H1 (cell line): Measurements from ENCODE around the gene CAD. TPM values are rescaled to one million over a fixed set of nuclear protein-coding genes. Genes with fewer than 3 reads are reported as not detected.

ENCODE experiments used
- CTCF ChIA-PET: fragments of 300-600 bp; sonication (Branson Sonifier 250); formaldehyde crosslinking; loops from one replicate; lab custom pipeline; 2021; ENCODE audit not compliant: partially characterized antibody; lab: Charles Lee
- POLR2A ChIA-PET: fragments of 300-600 bp; sonication (Branson Sonifier 250); formaldehyde crosslinking; loops from one replicate; lab custom pipeline; 2021; ENCODE audit warnings: inconsistent platforms; ENCODE audit not compliant: partially characterized antibody; lab: Charles Lee
- DNase-seq, 2 experiments: peaks; one replicate each; pipeline versions ENCODE4 v3.0.0 to v3.0.0-alpha.2; 2010 to 2022; ENCODE audit warnings: low spot score in 2 of 2, low read depth in 1 of 2, mixed read lengths in 1 of 2
- FAIRE-seq: peaks from 2 replicates; lab custom pipeline; 2011; peaks lifted over from hg19 to GRCh38; lab: Jason Lieb, UNC
- H2AFZ ChIP-seq: 2 replicates; pipeline ENCODE4 v1.8.1; 2012; ENCODE audit warnings: low read length, inconsistent platforms
- H2AK5ac ChIP-seq: 2 replicates; pipeline ENCODE4 v1.6.1; 2013; ENCODE audit warnings: low read depth, low read length
- H2BK120ac ChIP-seq: replicated peaks from 2 replicates; pipeline ENCODE3; 2013; ENCODE audit warnings: low read depth, low read length, inconsistent platforms
- H2BK12ac ChIP-seq: 2 replicates; pipeline ENCODE4 v1.6.1; 2013; ENCODE audit warnings: low read depth, low read length
- H2BK15ac ChIP-seq: 2 replicates; pipeline ENCODE4 v1.6.1; 2013; ENCODE audit warnings: low read length
- H2BK20ac ChIP-seq: 2 replicates; pipeline ENCODE4 v1.6.1; 2013; ENCODE audit warnings: low read length
- H2BK5ac ChIP-seq: 2 replicates; pipeline ENCODE4 v1.6.1; 2013; ENCODE audit warnings: low read depth, low read length
- H3K14ac ChIP-seq: 2 replicates; pipeline ENCODE4 v1.6.1; 2013; ENCODE audit warnings: inconsistent platforms; ENCODE audit not compliant: insufficient read length
- H3K18ac ChIP-seq: 2 replicates; pipeline ENCODE4 v1.6.1; 2013; ENCODE audit warnings: low read length; ENCODE audit errors: extremely low read depth
- H3K23ac ChIP-seq: 2 replicates; pipeline ENCODE4 v1.6.1; 2013; ENCODE audit warnings: inconsistent platforms; ENCODE audit not compliant: insufficient read length
- H3K23me2 ChIP-seq: 2 replicates; pipeline ENCODE4 v1.6.1; 2013; ENCODE audit warnings: low read depth, low read length
- H3K27ac ChIP-seq: 2 replicates; pipeline ENCODE4 v1.6.1; 2011; ENCODE audit warnings: low read depth, low read length, inconsistent platforms
- H3K27me3 ChIP-seq, 4 experiments: replicated peaks in 1 of 4; 1 replicate in 1 of 4; 2 replicates in 3 of 4; pipeline versions ENCODE4 v1.6.1 to v1.8.1; 2011 to 2013; ENCODE audit warnings: low read length in 3 of 4, mild to moderate bottlenecking in 3 of 4, inconsistent platforms in 2 of 4, mixed read lengths in 2 of 4, moderate library complexity in 1 of 4; ENCODE audit not compliant: control insufficient read depth in 3 of 4, insufficient read depth in 3 of 4; ENCODE audit errors: extremely low read depth in 1 of 4
- H3K36me3 ChIP-seq, 4 experiments: 2 replicates each; pipeline versions ENCODE4 v1.6.1 to v1.8.1; 2011 to 2013; ENCODE audit warnings: mild to moderate bottlenecking in 4 of 4, low read length in 3 of 4, moderate library complexity in 2 of 4, control low read depth in 1 of 4, inconsistent platforms in 1 of 4; ENCODE audit not compliant: insufficient read depth in 4 of 4, control insufficient read depth in 2 of 4
- H3K4ac ChIP-seq: replicated peaks from 2 replicates; pipeline ENCODE3; 2013; ENCODE audit warnings: low read length, low read depth, mixed read lengths, inconsistent platforms; ENCODE audit not compliant: insufficient read length
- H3K4me1 ChIP-seq, 4 experiments: replicated peaks in 1 of 4; 1 replicate in 1 of 4; 2 replicates in 3 of 4; pipeline versions ENCODE4 v1.6.1 to v1.8.1; 2011 to 2013; ENCODE audit warnings: low read length in 3 of 4, inconsistent platforms in 2 of 4, mixed read lengths in 1 of 4; ENCODE audit not compliant: insufficient read depth in 4 of 4, control insufficient read depth in 3 of 4
- H3K4me2 ChIP-seq, 2 experiments: 2 replicates each; pipeline versions ENCODE4 v1.6.1 to v1.8.1; 2011 to 2013; ENCODE audit warnings: low read depth in 2 of 2, low read length in 2 of 2, control low read depth in 1 of 2, inconsistent platforms in 1 of 2, mild to moderate bottlenecking in 1 of 2; ENCODE audit not compliant: insufficient read depth in 1 of 2
- H3K4me3 ChIP-seq, 4 experiments: fragments of 200-600, 300-600 bp in 1 of 4; sonication (generic), shearing (Covaris generic), sonication (Bioruptor Twin) in 1 of 4; 2 replicates each; pipeline versions ENCODE4 v1.5.1 to v1.8.1; 2011 to 2016; ENCODE audit warnings: low read length in 4 of 4, low read depth in 3 of 4, control low read depth in 2 of 4, inconsistent platforms in 2 of 4, mild to moderate bottlenecking in 2 of 4, mixed read lengths in 1 of 4, moderate library complexity in 1 of 4; ENCODE audit not compliant: insufficient read depth in 2 of 4; ENCODE audit errors: extremely low read depth in 1 of 4
- H3K56ac ChIP-seq: replicated peaks from 2 replicates; pipeline ENCODE3; 2013; ENCODE audit warnings: low read depth, mild to moderate bottlenecking, mixed read lengths, low read length, inconsistent platforms; ENCODE audit not compliant: insufficient read length
- H3K79me1 ChIP-seq: 2 replicates; pipeline ENCODE4 v1.6.1; 2013; ENCODE audit warnings: low read depth, low read length, control low read depth
- H3K79me2 ChIP-seq, 2 experiments: 2 replicates each; pipeline versions ENCODE4 v1.6.1 to v1.8.1; 2012 to 2013; ENCODE audit warnings: low read length in 2 of 2, mild to moderate bottlenecking in 2 of 2, inconsistent platforms in 1 of 2; ENCODE audit not compliant: insufficient read depth in 2 of 2, control insufficient read depth in 1 of 2
- H3K9ac ChIP-seq, 4 experiments: replicated peaks in 1 of 4; 1 replicate in 1 of 4; 2 replicates in 3 of 4; pipeline versions ENCODE4 v1.6.1 to v1.8.1; 2011 to 2013; ENCODE audit warnings: low read depth in 3 of 4, low read length in 3 of 4, control low read depth in 2 of 4, mild to moderate bottlenecking in 2 of 4, moderate library complexity in 2 of 4, inconsistent platforms in 1 of 4; ENCODE audit errors: extremely low read depth in 1 of 4
- H3K9me3 ChIP-seq, 2 experiments: 2 replicates each; pipeline versions ENCODE4 v1.6.1 to v1.8.1; 2012 to 2013; ENCODE audit warnings: mild to moderate bottlenecking in 2 of 2, moderate library complexity in 2 of 2, control low read depth in 1 of 2, inconsistent platforms in 1 of 2, low read depth in 1 of 2, low read length in 1 of 2, mixed read lengths in 1 of 2; ENCODE audit not compliant: insufficient read depth in 2 of 2
- H4K20me1 ChIP-seq, 2 experiments: replicated peaks in 1 of 2; 2 replicates each; pipeline versions ENCODE3 to v1.8.1; 2011 to 2013; ENCODE audit warnings: inconsistent platforms in 2 of 2, low read length in 2 of 2, mild to moderate bottlenecking in 1 of 2; ENCODE audit not compliant: insufficient read depth in 2 of 2, control insufficient read depth in 1 of 2
- H4K5ac ChIP-seq: 2 replicates; pipeline ENCODE4 v1.6.1; 2013; ENCODE audit warnings: low read length, low read depth, mixed read lengths, inconsistent platforms; ENCODE audit not compliant: insufficient read length
- H4K8ac ChIP-seq: 2 replicates; pipeline ENCODE4 v1.8.0; 2013; ENCODE audit warnings: mild to moderate bottlenecking, moderate library complexity, low read length, inconsistent platforms; ENCODE audit not compliant: insufficient read depth; ENCODE audit errors: extremely low read depth
- H4K91ac ChIP-seq: replicated peaks from 2 replicates; pipeline ENCODE3; 2013; ENCODE audit warnings: low read length, mixed read lengths, inconsistent platforms; ENCODE audit not compliant: insufficient read length
- ASH2L ChIP-seq: fragments of 200-600, 300-600 bp; sonication (generic); IDR thresholded peaks from one replicate; pipeline ENCODE4 v1.7.1; 2017; ENCODE audit warnings: low read length
- CBX8 ChIP-seq: fragments of 300-800, 300-1000 bp; sonication (generic); IDR thresholded peaks from 2 replicates; pipeline ENCODE4 v1.7.1; 2016; ENCODE audit warnings: low read depth, low read length, borderline replicate concordance
- CHD1 ChIP-seq: IDR thresholded peaks from 2 replicates; pipeline ENCODE4 v1.6.1; 2012; ENCODE audit warnings: low read depth, low read length, improper control_type of control experiment
- EGR1 ChIP-seq: IDR thresholded peaks from 2 replicates; pipeline ENCODE4 v1.6.1; 2011; ENCODE audit warnings: low read depth, low read length, borderline replicate concordance
- FOSL1 ChIP-seq: IDR thresholded peaks from 2 replicates; pipeline ENCODE4 v1.6.1; 2011; ENCODE audit warnings: mild to moderate bottlenecking, low read depth, low read length, moderate library complexity; ENCODE audit not compliant: insufficient read depth
- MAFK ChIP-seq: IDR thresholded peaks from 2 replicates; pipeline ENCODE4 v1.6.1; 2012; ENCODE audit warnings: low read depth, mild to moderate bottlenecking, improper control_type of control experiment, low read length
- PHF8 ChIP-seq: fragments of 200-600 bp; sonication (generic); conservative IDR thresholded peaks from 2 replicates; pipeline ENCODE4 v1.7.1; 2012; ENCODE audit warnings: low read depth, mild to moderate bottlenecking, inconsistent platforms, low read length, moderate library complexity
- POLR2A ChIP-seq, 2 experiments: IDR thresholded peaks; 1 replicate in 1 of 2; 2 replicates in 1 of 2; pipeline ENCODE4 v1.6.1; 2011; ENCODE audit warnings: low read depth in 2 of 2, low read length in 2 of 2, mild to moderate bottlenecking in 2 of 2; ENCODE audit errors: control extremely low read depth in 1 of 2
- SP2 ChIP-seq: IDR thresholded peaks from 2 replicates; pipeline ENCODE4 v1.6.1; 2012; ENCODE audit warnings: mild to moderate bottlenecking, low read length, inconsistent platforms
- TAF7 ChIP-seq: optimal IDR thresholded peaks from 2 replicates; pipeline ENCODE3; 2011; ENCODE audit warnings: low read depth, mild to moderate bottlenecking, inconsistent platforms, low read length, moderate library complexity, borderline replicate concordance
- YY1 ChIP-seq: IDR thresholded peaks from 2 replicates; pipeline ENCODE4 v1.6.1; 2011; ENCODE audit warnings: low read depth, mild to moderate bottlenecking, low read length
- WGBS, 2 experiments: shearing (Covaris generic) in 1 of 2; methylation state at CpG; one replicate each; pipeline versions ENCODE4 v1.1.6 to v1.1.7; 2013 to 2015; ENCODE audit warnings: low lambda C conversion rate in 2 of 2, mixed read lengths in 2 of 2, inconsistent platforms in 1 of 2, low coverage in 1 of 2, missing lambda C conversion rate in 1 of 2; ENCODE audit not compliant: insufficient replicate concordance in 2 of 2, insufficient coverage in 1 of 2, insufficient read length in 1 of 2; ENCODE audit errors: extremely low coverage in 1 of 2, missing lambda C conversion rate in 1 of 2; 5-methylcytosine and 5-hydroxymethylcytosine counted together
- polyA plus RNA-seq, 7 experiments: library from polyadenylated mRNA; depleted of rRNA in 3 of 7; stranded (reverse) in 5 of 7; unstranded in 2 of 7; fragments of >200 nt in 5 of 7; fragments of 200-250 nt in 2 of 7; gene quantifications; 1 replicate in 5 of 7; 2 replicates in 1 of 7; 4 replicates in 1 of 7; pipeline versions ENCODE4 v1.2.1 to v1.2.3, GENCODE V29; 2011 to 2013; ENCODE audit warnings: missing spikeins in 2 of 7, mixed read lengths in 2 of 7
- total RNA-seq: library from RNA; stranded (reverse); fragmentation: NEBNext Ultra II Directional; extraction: Animal tissue kit (Norgen Biotek cat#: 25700); gene quantifications from 2 replicates; pipeline ENCODE4 v1.2.1, GENCODE V29; 2021
- TF ChIP-seq, protein P1 (sequence below): IDR thresholded peaks from 2 replicates; pipeline ENCODE4 v1.6.1; 2012; ENCODE audit warnings: low read length, inconsistent platforms
- TF ChIP-seq, protein P2 (sequence below): IDR thresholded peaks from 2 replicates; pipeline ENCODE4 v1.6.1; 2012; ENCODE audit warnings: inconsistent platforms

The CAD gene
- total and polyA plus RNA-seq, 2 of the 8 experiments (the other 6 are each of a cell fraction or from before 2014, with no cell fraction given): 130 to 146 TPM

DNA sequence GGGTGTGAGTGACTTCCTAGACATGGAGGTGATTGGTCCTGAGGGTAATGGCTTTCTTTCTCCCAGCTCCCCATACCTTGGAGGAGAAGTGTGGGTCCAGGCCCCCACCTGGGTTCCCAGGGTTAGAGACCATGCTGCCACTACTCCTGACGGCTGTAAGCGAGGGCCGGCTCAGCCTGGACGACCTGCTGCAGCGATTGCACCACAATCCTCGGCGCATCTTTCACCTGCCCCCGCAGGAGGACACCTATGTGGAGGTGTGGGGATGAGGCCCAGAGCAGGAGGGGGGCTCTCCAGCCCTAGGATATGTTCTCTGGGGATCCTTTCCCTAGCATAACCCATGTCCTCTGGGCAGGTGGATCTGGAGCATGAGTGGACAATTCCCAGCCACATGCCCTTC lies 21.8 kb downstream of the CAD start:
- ChIA-PET CTCF (interaction anchor here (1.0 to 3.2 kb wide), 4 partner anchors 9 to 52 kb away, joined by 4 to 13 read pairs (median 5); no protein-coding TSS in a partner anchor), POLR2A (interaction anchor here (1.0 to 32.6 kb wide), 6 partner anchors 5 to 78 kb away, joined by 3 to 835 read pairs (median 4); partner anchors contain the start of gene CAD)
- FAIRE-seq (no peak), DNase-seq (no peak)
- Histone ChIP-seq H3K4me3 (no peak overlapping the region), H2BK12ac (no peak overlapping the region), H3K27ac (no peak overlapping the region), H3K4ac (no peak overlapping the region), H2BK20ac (no peak overlapping the region), H3K79me2 (no peaks in the 10 kb centered on the region), H4K20me1 (peaks cover 4 to 23% of the 10 kb centered on the region in 2 experiments), H3K4me2 (no peak overlapping the region), H2AK5ac (no peak overlapping the region), H3K4me1 (no peaks in the 10 kb centered on the region), H3K36me3 (peaks cover 73 to 99% (median 96%) of the 10 kb centered on the region in 4 experiments), H3K23me2 (no peaks in the 10 kb centered on the region), H2AFZ (no peak overlapping the region), H3K9ac (no peak overlapping the region), H3K27me3 (no peaks in the 10 kb centered on the region), H2BK15ac (no peak overlapping the region), H4K91ac (no peak overlapping the region), H3K79me1 (no peaks in the 10 kb centered on the region), H4K8ac (no peak overlapping the region), H2BK5ac (no peak overlapping the region), H3K18ac (no peak overlapping the region), H3K23ac (no peak overlapping the region), H3K9me3 (no peaks in the 10 kb centered on the region), H4K5ac (no peak overlapping the region), H2BK120ac (no peak overlapping the region), H3K14ac (no peak overlapping the region), H3K56ac (no peak overlapping the region)
- WGBS, 2 experiments: 97% methylated on average over 8 of the region's 8 CpGs; no CpG with 5 or more reads in 1 of the 2 experiments
- TF ChIP-seq SP2 (no peak), YY1 (no peak), ASH2L (no peak), PHF8 (no peak), MAFK (no peak), POLR2A (IDR thresholded peaks at IDR 0.05; ENCODE audit: control extremely low read depth in 1 of 2, low read depth in 2 of 2, low read length in 2 of 2) (no peak), FOSL1 (no peak), EGR1 (no peak), CHD1 (no peak), TAF7 (no peak), CBX8 (no peak)
- TF ChIP-seq, protein P1, sequence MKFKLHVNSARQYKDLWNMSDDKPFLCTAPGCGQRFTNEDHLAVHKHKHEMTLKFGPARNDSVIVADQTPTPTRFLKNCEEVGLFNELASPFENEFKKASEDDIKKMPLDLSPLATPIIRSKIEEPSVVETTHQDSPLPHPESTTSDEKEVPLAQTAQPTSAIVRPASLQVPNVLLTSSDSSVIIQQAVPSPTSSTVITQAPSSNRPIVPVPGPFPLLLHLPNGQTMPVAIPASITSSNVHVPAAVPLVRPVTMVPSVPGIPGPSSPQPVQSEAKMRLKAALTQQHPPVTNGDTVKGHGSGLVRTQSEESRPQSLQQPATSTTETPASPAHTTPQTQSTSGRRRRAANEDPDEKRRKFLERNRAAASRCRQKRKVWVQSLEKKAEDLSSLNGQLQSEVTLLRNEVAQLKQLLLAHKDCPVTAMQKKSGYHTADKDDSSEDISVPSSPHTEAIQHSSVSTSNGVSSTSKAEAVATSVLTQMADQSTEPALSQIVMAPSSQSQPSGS: no peak
- TF ChIP-seq, protein P2, sequence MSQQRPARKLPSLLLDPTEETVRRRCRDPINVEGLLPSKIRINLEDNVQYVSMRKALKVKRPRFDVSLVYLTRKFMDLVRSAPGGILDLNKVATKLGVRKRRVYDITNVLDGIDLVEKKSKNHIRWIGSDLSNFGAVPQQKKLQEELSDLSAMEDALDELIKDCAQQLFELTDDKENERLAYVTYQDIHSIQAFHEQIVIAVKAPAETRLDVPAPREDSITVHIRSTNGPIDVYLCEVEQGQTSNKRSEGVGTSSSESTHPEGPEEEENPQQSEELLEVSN: no peak
